NCI-H2196 (cell line): ENCODE measurements around the gene RAD51B.
"Not testable (repeated sequence)": the region's sequence is repeated elsewhere in the genome, so short reads cannot be mapped to it uniquely, and the experiment has no call there.

ENCODE experiments used
- DNase-seq: peaks from one replicate; lab custom pipeline; 2025; ENCODE audit not compliant: unreplicated experiment; lab: John Stamatoyannopoulos, UW

RAD51B gene

GRCh38 chr14:68106456-68106855 is 286.9 kb downstream of the RAD51B start:
- no peak for DNase-seq

GRCh38 chr14:68106905-68107304 is 287.3 kb downstream of the RAD51B start:
- DNase-seq: no peak

GRCh38 chr14:68109132-68109900 is 289.7 kb downstream of the RAD51B start:
- no peak for DNase-seq

- peak; percentile 79 for DNase-seq
These were observed 291.7 kb downstream of the RAD51B start for GRCh38 chr14:68111097-68111852.

GRCh38 chr14:68111853-68112270 is 292.3 kb downstream of the RAD51B start:
- DNase-seq: no peak

- DNase-seq: no peak
These were observed 292.9 kb downstream of the RAD51B start for GRCh38 chr14:68112442-68112841.

- no peak for DNase-seq
These were observed 293.9 kb downstream of the RAD51B start for GRCh38 chr14:68113343-68113930.

GRCh38 chr14:68115952-68116351 is 296.4 kb downstream of the RAD51B start:
- DNase-seq: not testable (repeated sequence)

GRCh38 chr14:68122651-68123050 is 303.1 kb downstream of the RAD51B start:
- DNase-seq: no peak

- DNase-seq: no peak
These were observed 304.5 kb downstream of the RAD51B start for GRCh38 chr14:68124050-68124449.

- DNase-seq: no peak
These were observed 305.6 kb downstream of the RAD51B start for GRCh38 chr14:68124979-68125731.

GRCh38 chr14:68127166-68127565 is 307.6 kb downstream of the RAD51B start:
- DNase-seq: no peak

GRCh38 chr14:68131907-68132306 is 312.3 kb downstream of the RAD51B start:
- no peak for DNase-seq

GRCh38 chr14:68132563-68133121 is 313.1 kb downstream of the RAD51B start:
- DNase-seq: no peak

- DNase-seq: no peak
These were observed 314.3 kb downstream of the RAD51B start for GRCh38 chr14:68133856-68134255.

GRCh38 chr14:68135028-68135427 is 315.4 kb downstream of the RAD51B start:
- no peak for DNase-seq

GRCh38 chr14:68135566-68135965 is 316.0 kb downstream of the RAD51B start:
- no peak for DNase-seq

GRCh38 chr14:68137704-68138619 is 318.4 kb downstream of the RAD51B start:
- DNase-seq: peak; percentile 38

GRCh38 chr14:68139431-68140075 is 320.0 kb downstream of the RAD51B start:
- DNase-seq: peak; percentile 71
